OCI-LY1 (cell line): Measurements from ENCODE around the gene LIME1.

Experiments
- H2AFZ ChIP-seq: fragments of 200-600 bp; sonication (generic), shearing (Covaris generic); 2 replicates; pipeline ENCODE4 v1.6.0; 2014; ENCODE audit warnings: antibody characterized with exemption, mild to moderate bottlenecking, low read length
- H3F3A ChIP-seq: fragments of 200-600 bp; sonication (generic), shearing (Covaris generic); 2 replicates; pipeline ENCODE4 v1.6.0; 2014; ENCODE audit warnings: mild to moderate bottlenecking, antibody characterized with exemption, low read length, moderate library complexity; ENCODE audit not compliant: insufficient read depth
- H3K27ac ChIP-seq: fragments of 200-600 bp; sonication (generic); 2 replicates; pipeline ENCODE4 v1.5.1; 2014; ENCODE audit warnings: low read length, mixed run types, mild to moderate bottlenecking, low read depth; ENCODE audit not compliant: poor library complexity, severe bottlenecking
- H3K27me3 ChIP-seq: fragments of 200-600 bp; sonication (generic); 2 replicates; pipeline ENCODE4 v1.6.0; 2014; ENCODE audit warnings: antibody characterized with exemption, mild to moderate bottlenecking, low read length, moderate library complexity; ENCODE audit not compliant: insufficient read depth
- H3K36me3 ChIP-seq: fragments of 200-600 bp; sonication (generic); 2 replicates; pipeline ENCODE4 v1.6.1; 2014; ENCODE audit warnings: mild to moderate bottlenecking, antibody characterized with exemption, low read length, moderate library complexity, mixed read lengths; ENCODE audit not compliant: insufficient read depth
- H3K4me1 ChIP-seq: fragments of 200-600 bp; sonication (generic); 2 replicates; pipeline ENCODE4 v1.5.1; 2014; ENCODE audit warnings: mild to moderate bottlenecking, low read length, moderate library complexity; ENCODE audit not compliant: insufficient read depth, severe bottlenecking
- H3K4me2 ChIP-seq: fragments of 200-600 bp; sonication (generic), shearing (Covaris generic); 2 replicates; pipeline ENCODE4 v1.6.1; 2014; ENCODE audit warnings: low read length
- H3K4me3 ChIP-seq: fragments of 200-600 bp; sonication (generic); 2 replicates; pipeline ENCODE4 v1.5.1; 2014; ENCODE audit warnings: low read length, low read depth, mild to moderate bottlenecking, mixed read lengths; ENCODE audit not compliant: poor library complexity, severe bottlenecking
- H3K79me2 ChIP-seq: fragments of 200-600 bp; shearing (Covaris generic); 2 replicates; pipeline ENCODE4 v1.6.1; 2016; ENCODE audit warnings: mixed run types, low read length, mixed read lengths; ENCODE audit not compliant: insufficient read depth
- H3K9ac ChIP-seq: fragments of 200-600 bp; sonication (generic), shearing (Covaris generic); 2 replicates; pipeline ENCODE4 v1.6.1; 2014; ENCODE audit warnings: mild to moderate bottlenecking, low read length, mixed read lengths
- H3K9me2 ChIP-seq: fragments of 200-600 bp; sonication (generic), shearing (Covaris generic); 2 replicates; pipeline ENCODE4 v1.6.1; 2014; ENCODE audit warnings: low read depth, mild to moderate bottlenecking, low read length, mixed read lengths
- H3K9me3 ChIP-seq: fragments of 200-600 bp; shearing (Covaris generic); 2 replicates; pipeline ENCODE4 v1.6.1; 2014; ENCODE audit warnings: low read length, mixed read lengths
- H4K20me1 ChIP-seq: fragments of 200-600 bp; sonication (generic), shearing (Covaris generic); 2 replicates; pipeline ENCODE4 v1.6.0; 2016; ENCODE audit warnings: mild to moderate bottlenecking, low read length; ENCODE audit not compliant: insufficient read depth
- EZH2 ChIP-seq: fragments of 200-600 bp; sonication (generic), shearing (Covaris generic); IDR thresholded peaks from 2 replicates; pipeline ENCODE4 v1.8.0; 2017; ENCODE audit warnings: borderline replicate concordance, mixed run types, mild to moderate bottlenecking, antibody characterized with exemption, low read length, moderate library complexity, mixed read lengths
- TF ChIP-seq, protein P1 (sequence below): fragments of 200-600 bp; sonication (generic), shearing (Covaris generic); IDR thresholded peaks from 2 replicates; pipeline ENCODE4 v1.5.1; 2017; ENCODE audit warnings: mild to moderate bottlenecking, antibody characterized with exemption, low read length, moderate library complexity, mixed read lengths

Gene LIME1

DNA sequence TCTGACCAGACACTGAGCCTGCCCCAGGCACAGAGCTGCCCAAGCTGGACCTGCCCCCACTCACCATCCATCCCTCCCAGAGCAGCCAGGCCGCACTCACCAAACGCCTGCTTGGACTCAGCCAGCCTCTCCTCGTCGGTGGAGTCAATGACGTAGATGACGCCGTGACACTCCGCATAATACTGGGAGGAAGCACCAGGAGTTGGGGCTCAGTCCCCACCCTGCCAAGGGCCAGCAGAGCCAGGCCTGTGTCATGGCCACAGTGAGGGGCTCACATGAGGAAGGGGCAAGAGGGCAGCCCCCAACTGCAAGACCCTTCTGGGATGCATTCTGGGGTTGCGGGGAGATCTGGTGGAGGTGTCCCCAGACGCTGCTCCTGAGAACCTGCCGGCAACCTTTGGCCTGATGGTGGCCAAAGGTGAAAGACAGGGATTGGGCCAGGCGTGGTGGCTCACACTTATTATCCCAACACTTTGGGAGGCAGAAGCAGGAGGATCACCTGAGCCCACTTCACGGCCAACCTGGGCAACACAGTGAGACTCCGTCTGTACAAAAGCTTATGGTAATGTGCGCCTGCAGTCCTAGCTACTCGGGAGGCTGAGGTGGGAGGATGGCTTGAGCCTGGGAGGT, 34.3 kb upstream of the LIME1 start:
- Histone ChIP-seq H3K4me1 (peaks cover 10% of the 10 kb centered on the region), H3K79me2 (no peaks in the 10 kb centered on the region), H3K9me2 (no peaks in the 10 kb centered on the region), H3K27ac (no peak overlapping the region), H3K4me3 (no peak overlapping the region), H2AFZ (no peak overlapping the region), H3K4me2 (no peak overlapping the region), H4K20me1 (no peaks in the 10 kb centered on the region), H3K27me3 (no peaks in the 10 kb centered on the region), H3K9ac (no peak overlapping the region), H3F3A (no peaks in the 10 kb centered on the region), H3K36me3 (peaks cover 33% of the 10 kb centered on the region), H3K9me3 (no peaks in the 10 kb centered on the region)
- TF ChIP-seq EZH2, result no peak
- TF ChIP-seq, protein P1, sequence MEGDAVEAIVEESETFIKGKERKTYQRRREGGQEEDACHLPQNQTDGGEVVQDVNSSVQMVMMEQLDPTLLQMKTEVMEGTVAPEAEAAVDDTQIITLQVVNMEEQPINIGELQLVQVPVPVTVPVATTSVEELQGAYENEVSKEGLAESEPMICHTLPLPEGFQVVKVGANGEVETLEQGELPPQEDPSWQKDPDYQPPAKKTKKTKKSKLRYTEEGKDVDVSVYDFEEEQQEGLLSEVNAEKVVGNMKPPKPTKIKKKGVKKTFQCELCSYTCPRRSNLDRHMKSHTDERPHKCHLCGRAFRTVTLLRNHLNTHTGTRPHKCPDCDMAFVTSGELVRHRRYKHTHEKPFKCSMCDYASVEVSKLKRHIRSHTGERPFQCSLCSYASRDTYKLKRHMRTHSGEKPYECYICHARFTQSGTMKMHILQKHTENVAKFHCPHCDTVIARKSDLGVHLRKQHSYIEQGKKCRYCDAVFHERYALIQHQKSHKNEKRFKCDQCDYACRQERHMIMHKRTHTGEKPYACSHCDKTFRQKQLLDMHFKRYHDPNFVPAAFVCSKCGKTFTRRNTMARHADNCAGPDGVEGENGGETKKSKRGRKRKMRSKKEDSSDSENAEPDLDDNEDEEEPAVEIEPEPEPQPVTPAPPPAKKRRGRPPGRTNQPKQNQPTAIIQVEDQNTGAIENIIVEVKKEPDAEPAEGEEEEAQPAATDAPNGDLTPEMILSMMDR, result no peak

GRCh38 chr20:63702751-63703470, 33.6 kb upstream of the LIME1 start:
- Histone ChIP-seq H2AFZ (no peak overlapping the region), H3K9me3 (no peaks in the 10 kb centered on the region), H3K9me2 (no peaks in the 10 kb centered on the region), H3K36me3 (peaks cover 33% of the 10 kb centered on the region), H3K4me2 (no peak overlapping the region), H3K27ac (no peak overlapping the region), H3K4me1 (peaks cover 10% of the 10 kb centered on the region), H3K27me3 (no peaks in the 10 kb centered on the region), H3F3A (no peaks in the 10 kb centered on the region), H3K79me2 (no peaks in the 10 kb centered on the region), H3K9ac (no peak overlapping the region), H4K20me1 (no peaks in the 10 kb centered on the region), H3K4me3 (no peak overlapping the region)
- no peak for TF ChIP-seq EZH2
- TF ChIP-seq, protein P1, result no peak

DNA sequence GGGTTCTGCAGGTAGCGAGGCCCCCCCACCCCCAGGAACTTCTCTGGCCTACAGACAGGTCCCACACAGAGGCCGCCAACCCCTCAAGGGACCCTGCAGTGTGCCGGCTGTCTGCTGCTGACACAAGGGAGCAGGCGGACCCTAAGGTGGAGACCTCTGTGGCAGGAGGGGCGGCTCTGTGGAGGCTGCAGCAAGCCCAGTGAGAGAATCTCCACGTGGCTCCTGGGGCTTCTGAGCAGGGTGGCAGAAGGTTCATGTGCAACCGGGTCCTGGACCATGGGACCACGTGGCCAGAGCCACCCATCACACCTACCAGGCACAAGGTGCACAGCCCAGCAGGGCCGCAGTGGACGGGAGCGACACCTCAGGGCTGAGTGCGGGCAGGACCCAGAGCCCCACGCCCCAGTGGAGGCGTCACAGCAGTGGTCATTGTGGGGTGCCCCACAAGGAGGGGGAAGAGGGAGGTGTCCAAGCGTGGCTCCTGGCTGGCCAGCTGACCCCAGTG, 32.9 kb upstream of the LIME1 start:
- no peak overlapping the region for H3K4me3 ChIP-seq

More for the DNA sequence above, 32.9 kb upstream of the LIME1 start:
- Histone ChIP-seq H3K36me3 (peaks cover 33% of the 10 kb centered on the region), H3K9me2 (no peaks in the 10 kb centered on the region), H3K4me2 (no peak overlapping the region), H3F3A (no peaks in the 10 kb centered on the region), H3K9ac (no peak overlapping the region), H3K79me2 (no peaks in the 10 kb centered on the region), H3K27ac (no peak overlapping the region), H3K4me1 (peaks cover 11% of the 10 kb centered on the region), H4K20me1 (no peaks in the 10 kb centered on the region), H2AFZ (no peak overlapping the region), H3K9me3 (no peaks in the 10 kb centered on the region), H3K27me3 (no peaks in the 10 kb centered on the region)
- TF ChIP-seq, protein P1, result no peak
- no peak for TF ChIP-seq EZH2
